GM18498 (cell line): ENCODE results near the gene C10orf90.
"Not testable (repeated sequence)": the region's sequence is repeated elsewhere in the genome, so short reads cannot be mapped to it uniquely, and the experiment has no call there.

Experiments
- ATAC-seq: cut with Tn5 transposase; IDR thresholded peaks from one replicate; pipeline ENCODE4 v1.9.1; 2021; ENCODE audit warnings: mild to moderate bottlenecking, moderate library complexity; ENCODE audit not compliant: unreplicated experiment

C10orf90 gene

GRCh38 chr10:126397640-126398382 lies 272.7 kb downstream of the C10orf90 start:
- no peak for ATAC-seq

DNA sequence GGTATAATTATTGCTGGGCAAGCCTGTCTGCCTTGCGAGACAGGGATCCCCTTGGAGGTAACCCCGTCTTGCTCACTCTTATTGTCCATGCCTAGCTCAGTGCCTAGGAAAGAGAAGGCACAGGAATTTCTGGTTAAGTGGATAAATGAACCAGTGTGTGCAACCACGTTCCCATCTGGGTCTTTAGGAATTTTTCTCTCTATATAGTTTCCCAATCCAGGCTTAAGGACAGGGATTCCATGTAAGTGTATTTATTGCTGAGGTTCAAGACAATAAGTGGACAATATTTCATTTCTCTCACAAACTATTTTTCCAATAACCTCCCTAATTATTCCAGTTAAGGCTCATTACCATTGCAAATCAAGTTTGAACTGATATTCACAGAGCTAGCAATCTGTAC lies 273.3 kb downstream of the C10orf90 start:
- no peak for ATAC-seq

DNA sequence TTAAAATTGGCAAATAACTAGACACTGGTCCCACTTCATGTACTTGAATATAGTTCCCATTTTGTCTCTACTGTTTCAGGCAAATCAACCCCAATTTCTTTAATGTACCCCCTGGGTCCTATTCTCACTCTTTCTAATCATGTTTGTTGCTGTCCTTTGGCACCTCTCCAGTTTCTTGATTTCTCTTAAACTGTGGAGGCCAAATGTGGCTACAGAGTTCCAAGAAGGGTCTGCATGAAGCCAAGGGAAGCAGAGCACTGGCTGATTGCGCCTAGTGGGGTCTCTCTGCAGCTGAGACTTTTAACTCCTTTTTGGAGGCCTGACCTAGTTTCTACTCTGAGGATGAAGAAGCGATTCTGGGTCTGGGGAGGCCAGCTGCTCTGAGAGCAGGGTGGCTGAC lies 275.5 kb downstream of the C10orf90 start:
- no peak for ATAC-seq

DNA sequence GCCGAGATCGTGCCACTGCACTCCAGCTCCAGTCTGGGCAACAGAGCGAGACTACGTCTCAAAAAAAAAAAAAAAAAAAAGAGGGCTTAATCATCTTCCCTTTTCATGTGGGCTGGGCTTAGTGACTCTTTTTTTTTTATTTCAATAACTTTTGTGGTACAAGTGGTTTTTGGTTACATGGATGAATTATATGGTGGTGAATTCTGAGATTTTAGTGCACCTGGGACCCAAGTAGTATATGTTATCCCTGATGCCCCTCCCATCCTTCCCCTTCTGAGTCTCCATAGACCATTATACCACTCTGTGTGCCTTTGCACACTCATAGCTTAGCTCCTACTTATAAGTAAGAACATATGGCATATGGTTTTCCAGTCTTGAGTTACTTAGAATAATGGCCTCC lies 277.4 kb downstream of the C10orf90 start:
- no peak for ATAC-seq

GRCh38 chr10:126392469-126392868 lies 278.0 kb downstream of the C10orf90 start:
- no peak for ATAC-seq

GRCh38 chr10:126392068-126392467 lies 278.4 kb downstream of the C10orf90 start:
- ATAC-seq: no peak

DNA sequence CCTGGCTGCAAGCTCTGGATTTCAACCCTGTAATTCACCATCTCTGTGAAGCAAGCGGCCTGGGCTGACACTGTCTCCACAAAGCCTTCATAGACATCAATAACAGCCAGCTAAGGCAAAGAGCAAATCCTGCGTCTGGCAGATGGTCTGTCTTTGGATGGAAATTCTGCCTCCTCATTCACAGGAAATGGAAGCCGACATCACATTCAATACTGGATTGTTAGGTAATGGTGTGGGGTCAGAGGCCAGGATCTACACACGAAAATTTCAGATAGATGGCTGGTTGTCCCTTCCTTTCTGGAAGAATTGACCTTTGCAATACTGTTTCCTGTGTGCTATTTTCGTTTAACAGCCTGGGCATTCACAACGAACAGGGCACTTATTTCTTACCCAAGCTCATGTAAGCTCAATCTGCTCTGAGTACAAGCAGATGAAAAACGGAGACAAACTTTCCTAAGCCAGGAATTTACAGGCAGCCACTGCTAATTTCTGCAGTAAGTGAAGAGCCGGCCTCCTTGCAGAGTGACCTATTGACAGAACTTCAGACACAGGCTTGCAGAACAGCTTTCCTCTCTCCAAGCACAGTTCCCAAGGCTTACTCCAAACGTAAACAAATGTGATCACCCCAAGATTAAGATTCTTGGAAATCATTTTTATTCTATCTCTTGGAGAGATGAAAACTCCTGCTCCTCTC lies 279.2 kb downstream of the C10orf90 start:
- ATAC-seq: no peak

- ATAC-seq: no peak
Measured at GRCh38 chr10:126390324-126390723, 280.2 kb downstream of the C10orf90 start.

DNA sequence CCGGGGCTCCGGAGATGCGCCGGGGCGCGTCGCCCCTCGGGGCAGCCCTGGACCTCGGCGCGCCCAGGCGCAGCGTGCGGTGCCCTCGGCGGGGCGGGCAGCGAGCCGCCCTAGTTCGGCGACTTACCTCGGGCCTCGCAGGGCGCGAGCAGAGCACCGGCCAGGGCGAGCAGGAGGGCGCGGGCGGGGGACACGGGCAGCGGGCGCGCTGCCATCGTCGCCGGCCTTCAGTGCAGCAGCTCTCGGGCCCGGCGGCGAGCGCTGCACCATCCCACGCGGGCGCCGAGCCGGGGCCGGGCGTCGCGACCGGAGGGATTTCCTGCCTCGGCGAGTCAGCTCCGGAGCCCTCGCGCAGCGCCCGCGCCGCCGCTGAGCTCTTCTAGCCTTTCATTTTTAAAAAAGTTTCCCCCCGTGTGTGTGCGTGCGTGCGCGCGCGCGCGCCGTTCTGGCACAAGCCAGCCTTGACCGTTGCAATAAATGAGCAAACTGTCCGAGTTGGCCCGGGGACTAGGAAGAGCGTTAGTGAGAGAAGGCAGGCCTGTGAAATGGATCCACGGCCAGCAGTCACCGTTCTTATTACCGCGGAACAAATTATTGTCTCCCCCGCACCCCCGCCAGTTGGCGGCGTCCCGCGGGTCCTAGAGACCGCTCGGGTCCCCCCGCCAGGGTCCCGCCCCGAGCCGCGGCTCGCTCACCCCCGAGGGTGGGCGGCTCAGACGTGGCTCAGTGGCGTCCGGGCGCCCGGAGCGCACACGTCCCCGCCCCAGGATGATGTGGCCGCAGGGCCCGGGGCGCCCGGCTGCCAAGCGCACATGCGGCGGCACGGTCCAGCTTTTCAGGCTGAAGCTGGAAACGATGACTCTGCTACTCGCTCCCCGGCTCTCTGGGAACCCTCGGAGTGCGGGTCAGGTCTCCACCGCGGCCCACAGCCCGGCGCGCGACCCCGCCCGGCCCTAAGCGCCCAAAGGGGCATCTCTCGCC lies 282.3 kb downstream of the C10orf90 start, which contains the start of gene ADAM12:
TSS of gene ADAM12 (minus strand) at position 547 of the 981 bp plus-strand sequence. CDS start at position 215, 332 bp downstream.
- ATAC-seq: no peak

GRCh38 chr10:126387041-126387921 lies 283.2 kb downstream of the C10orf90 start:
- ATAC-seq: no peak

DNA sequence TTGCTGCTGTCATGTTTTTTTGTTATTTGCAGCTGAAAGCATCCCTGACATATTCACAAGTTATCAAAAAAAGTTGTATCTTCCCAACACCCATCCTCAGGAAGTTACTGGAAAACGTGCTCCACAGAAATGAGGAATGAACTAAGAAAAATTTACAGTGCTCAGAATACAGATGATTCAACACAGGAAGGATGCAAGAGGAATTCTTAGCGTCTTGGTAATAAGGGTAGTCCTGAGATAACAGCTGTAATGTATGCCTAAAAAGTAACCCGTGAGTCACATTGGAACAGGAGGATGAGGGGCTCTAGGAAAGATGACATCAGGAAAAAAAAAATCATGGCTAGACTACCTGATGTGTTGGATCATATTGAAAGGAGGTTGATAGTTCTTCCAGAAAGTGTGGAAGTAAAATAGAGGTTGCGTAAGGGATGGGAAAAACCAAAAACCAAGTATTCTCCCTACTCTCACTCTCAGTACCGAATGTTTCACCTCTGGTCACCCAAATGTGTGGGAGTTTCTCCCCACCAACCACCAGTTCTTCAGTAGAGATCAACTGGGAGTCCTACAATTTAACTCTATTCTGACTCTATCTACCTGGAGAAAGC lies 286.1 kb downstream of the C10orf90 start:
- ATAC-seq: no peak

DNA sequence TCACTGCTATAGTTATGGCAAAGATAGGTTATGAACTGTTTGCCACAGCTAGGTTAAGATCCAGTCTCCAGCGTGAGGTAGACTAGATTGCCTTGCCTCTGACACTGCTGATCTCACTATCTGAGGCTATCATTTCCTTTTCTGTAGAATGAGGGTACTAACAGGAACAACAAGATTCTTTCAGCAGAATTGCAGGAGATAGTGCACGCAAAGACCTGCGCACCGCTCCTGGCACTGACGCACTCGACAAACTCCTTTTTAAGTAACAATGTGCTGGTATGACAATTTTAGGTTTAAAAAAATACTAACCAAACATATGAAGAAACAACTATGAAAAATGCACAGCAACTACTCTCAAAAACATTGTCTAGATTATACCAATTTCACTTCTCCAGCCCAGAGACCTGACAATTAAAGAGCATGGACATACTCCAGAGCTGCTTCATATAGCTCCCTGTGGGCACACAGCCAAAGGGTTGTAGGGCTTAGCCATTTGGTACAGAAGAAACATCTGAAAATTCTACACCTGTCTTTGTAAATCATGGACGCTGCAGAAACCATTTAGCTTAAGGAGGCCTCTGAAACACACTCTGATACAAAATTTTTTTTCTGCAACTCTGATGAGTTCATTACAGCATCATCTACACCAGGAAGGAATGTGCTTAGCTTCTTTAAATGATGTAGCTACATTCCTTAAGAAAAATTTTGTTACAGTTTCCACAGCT lies 290.0 kb downstream of the C10orf90 start:
- ATAC-seq: no peak

- not testable (repeated sequence) for ATAC-seq
Measured at GRCh38 chr10:126379166-126379565, 291.3 kb downstream of the C10orf90 start.

DNA sequence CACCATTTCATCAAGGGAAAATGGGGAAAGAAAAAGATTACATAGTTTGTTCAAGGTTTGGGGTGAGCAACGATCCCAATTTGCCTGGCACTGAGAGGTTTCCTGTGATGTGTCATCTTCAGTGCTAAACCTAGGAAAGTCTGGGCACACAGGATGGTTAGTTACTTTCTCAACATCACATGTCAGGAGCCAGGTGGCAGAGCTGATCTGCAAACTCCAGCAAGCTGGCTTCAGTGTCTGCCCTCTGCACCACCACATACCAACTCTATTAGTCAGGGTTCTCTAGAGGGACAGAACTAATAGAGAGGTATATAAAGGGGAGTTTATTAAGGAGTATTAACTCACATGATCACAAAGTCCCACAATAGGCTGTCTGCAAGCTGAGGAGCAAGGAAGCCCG lies 293.5 kb downstream of the C10orf90 start:
- ATAC-seq: no peak

DNA sequence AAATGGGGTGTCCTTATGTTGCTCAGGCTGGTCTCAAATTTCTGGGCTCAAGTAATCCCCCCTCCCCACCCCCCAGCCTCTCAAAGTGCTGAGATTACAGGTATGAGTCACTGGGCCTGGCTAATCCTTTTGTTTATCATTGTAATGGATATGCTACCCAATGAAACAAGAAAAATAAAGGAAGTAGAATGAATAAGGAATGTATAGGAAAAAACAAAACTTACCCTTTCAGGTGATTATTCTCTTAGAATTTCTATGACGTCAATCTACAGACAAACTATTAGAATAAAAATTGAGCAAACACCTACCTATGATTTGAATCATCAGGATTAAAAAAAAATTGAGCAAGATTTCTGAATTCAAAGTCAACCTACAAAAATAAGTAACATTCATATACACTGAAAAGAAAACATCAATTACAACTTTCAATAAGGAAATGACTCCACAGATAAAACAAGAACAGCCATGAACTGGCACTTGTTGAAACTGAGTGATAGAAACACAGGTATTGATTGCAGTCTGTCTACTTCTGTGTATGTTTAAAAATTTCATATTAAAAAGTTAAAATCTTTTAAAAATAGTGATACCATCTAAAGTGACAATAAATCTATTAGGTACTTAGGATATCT lies 294.5 kb downstream of the C10orf90 start:
- ATAC-seq: no peak

- ATAC-seq: no peak
Measured at GRCh38 chr10:126375299-126375698, 295.2 kb downstream of the C10orf90 start.
